ENCODE measurements around the gene LRP3.

Gene LRP3

GRCh38 chr19:33199441-33200265 lies 5.5 kb downstream of the LRP3 start:
- ChIA-PET POLR2A (no interaction called here), CTCF (interaction anchor here (1.4 kb wide), 1 partner anchor 15 kb away, joined by 4 read pairs; no protein-coding TSS in a partner anchor)
- TF ChIP-seq CTCF (IDR thresholded peaks at IDR 0.05; ENCODE audit: control extremely low read depth, extremely low read depth, low read depth, missing control alignments): no peak

GRCh38 chr19:33201473-33201872 lies 7.3 kb downstream of the LRP3 start:
- CTCF ChIA-PET: interaction anchor here (1.4 kb wide), 1 partner anchor 17 kb away, joined by 4 read pairs; no protein-coding TSS in a partner anchor
- POLR2A ChIA-PET: no interaction called here
- DNase-seq (ENCODE audit: extremely low spot score): no peak
- TF ChIP-seq CTCF (IDR thresholded peaks at IDR 0.05; ENCODE audit: control extremely low read depth, extremely low read depth, low read depth, missing control alignments): no peak

More at GRCh38 chr19:33199441-33200265, 5.5 kb downstream of the LRP3 start:
- DNase-seq (ENCODE audit: extremely low spot score): no peak

- ChIA-PET CTCF (no interaction called here), POLR2A (no interaction called here)
- no peak for DNase-seq (ENCODE audit: extremely low spot score)
- TF ChIP-seq CTCF (IDR thresholded peaks at IDR 0.05; ENCODE audit: control extremely low read depth, extremely low read depth, low read depth, missing control alignments): no peak
These were observed 7.9 kb downstream of the LRP3 start for GRCh38 chr19:33201886-33202545.

GRCh38 chr19:33202546-33203507 lies 8.7 kb downstream of the LRP3 start:
- TF ChIP-seq CTCF (IDR thresholded peaks at IDR 0.05; ENCODE audit: control extremely low read depth, extremely low read depth, low read depth, missing control alignments): no peak
- POLR2A ChIA-PET: interaction anchor here (0.6 kb wide), 1 partner anchor 232 kb away, joined by 5 read pairs; no protein-coding TSS in a partner anchor
- CTCF ChIA-PET: no interaction called here
- DNase-seq (ENCODE audit: extremely low spot score): no peak

- no peak for TF ChIP-seq CTCF (IDR thresholded peaks at IDR 0.05; ENCODE audit: control extremely low read depth, extremely low read depth, low read depth, missing control alignments)
- ChIA-PET CTCF (no interaction called here), POLR2A (interaction anchor here (0.6 kb wide), 1 partner anchor 232 kb away, joined by 5 read pairs; no protein-coding TSS in a partner anchor)
- DNase-seq (ENCODE audit: extremely low spot score): no peak
These were observed 9.4 kb downstream of the LRP3 start for GRCh38 chr19:33203529-33203928.

Data from GM10248 (cell line).